HEK293 (cell line): Measurements from ENCODE around the gene TMEM243.

Experiments used
- ZNF274 ChIP-seq, 2 experiments: fragments of 200-500 bp in 1 of 2; fragments of 450-650 bp in 1 of 2; sonication (Bioruptor generic) in 1 of 2; formaldehyde crosslinking in 1 of 2; IDR thresholded peaks; 2 replicates each; pipeline versions ENCODE4 v1.5.1 to v1.6.1; 2014 to 2016; ENCODE audit warnings: borderline replicate concordance in 1 of 2, inconsistent platforms in 1 of 2, low read length in 1 of 2, missing biosample characterization in 1 of 2, missing genetic modification characterization in 1 of 2
- ZNF501 ChIP-seq: fragments of 450-650 bp; formaldehyde crosslinking; IDR thresholded peaks from 2 replicates; pipeline ENCODE4 v1.5.1; 2016; ENCODE audit warnings: missing biosample characterization, missing genetic modification characterization
- ZNF561 ChIP-seq: fragments of 450-650 bp; IDR thresholded peaks from 2 replicates; pipeline ENCODE4 v1.5.1; 2018; ENCODE audit warnings: missing biosample characterization, missing genetic modification characterization, borderline replicate concordance
- TF ChIP-seq, protein P1 (sequence below): fragments of 450-650 bp; formaldehyde crosslinking; IDR thresholded peaks from 2 replicates; pipeline ENCODE4 v1.5.1; 2016; ENCODE audit warnings: missing biosample characterization, missing genetic modification characterization
- TF ChIP-seq, protein P2 (sequence below): sonication (generic); formaldehyde crosslinking; IDR thresholded peaks from 2 replicates; pipeline ENCODE4 v1.8.1; 2022; ENCODE audit warnings: mild to moderate bottlenecking, moderate library complexity, missing genetic modification reagents
- TF ChIP-seq, protein P3 (sequence below): fragments of 450-650 bp; formaldehyde crosslinking; IDR thresholded peaks from 2 replicates; pipeline ENCODE4 v1.5.1; 2016; ENCODE audit warnings: missing biosample characterization, missing genetic modification characterization, low read depth

DNA sequence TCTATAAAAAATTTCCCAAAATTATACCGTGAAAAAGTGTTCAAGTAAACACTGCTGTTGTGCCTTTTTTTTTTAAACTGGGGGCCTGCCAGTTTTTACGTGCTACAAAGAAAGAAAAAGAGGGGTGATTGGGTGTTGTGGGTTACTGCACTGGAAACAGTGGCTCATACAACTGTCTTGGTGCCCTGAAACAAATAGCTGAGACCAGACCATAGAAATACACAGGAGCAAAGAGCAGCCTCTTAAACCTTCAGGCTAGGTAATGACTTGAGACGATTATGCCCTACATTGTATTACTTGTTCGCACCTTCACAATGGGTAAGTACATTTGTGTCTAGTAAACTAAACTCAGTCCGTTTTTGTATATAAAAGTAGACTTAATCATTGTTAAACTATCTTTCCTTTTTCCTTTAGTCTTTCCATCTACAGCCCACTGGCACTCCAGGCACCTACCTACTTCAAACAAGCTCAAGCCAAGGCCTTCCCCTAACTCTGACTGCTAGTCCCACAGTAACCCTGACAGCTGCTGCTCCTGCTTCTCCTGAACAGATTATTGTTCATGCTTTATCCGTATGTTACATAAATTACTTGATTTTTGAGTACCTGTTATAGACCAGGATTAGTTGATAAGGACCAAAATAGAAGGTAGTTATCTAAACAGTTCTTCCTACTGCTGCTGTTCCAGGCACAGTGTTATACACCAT, 26.6 kb downstream of the TMEM243 start:
- TF ChIP-seq ZNF501 (tag by site-specific recombination), result no peak
- TF ChIP-seq, protein P1, sequence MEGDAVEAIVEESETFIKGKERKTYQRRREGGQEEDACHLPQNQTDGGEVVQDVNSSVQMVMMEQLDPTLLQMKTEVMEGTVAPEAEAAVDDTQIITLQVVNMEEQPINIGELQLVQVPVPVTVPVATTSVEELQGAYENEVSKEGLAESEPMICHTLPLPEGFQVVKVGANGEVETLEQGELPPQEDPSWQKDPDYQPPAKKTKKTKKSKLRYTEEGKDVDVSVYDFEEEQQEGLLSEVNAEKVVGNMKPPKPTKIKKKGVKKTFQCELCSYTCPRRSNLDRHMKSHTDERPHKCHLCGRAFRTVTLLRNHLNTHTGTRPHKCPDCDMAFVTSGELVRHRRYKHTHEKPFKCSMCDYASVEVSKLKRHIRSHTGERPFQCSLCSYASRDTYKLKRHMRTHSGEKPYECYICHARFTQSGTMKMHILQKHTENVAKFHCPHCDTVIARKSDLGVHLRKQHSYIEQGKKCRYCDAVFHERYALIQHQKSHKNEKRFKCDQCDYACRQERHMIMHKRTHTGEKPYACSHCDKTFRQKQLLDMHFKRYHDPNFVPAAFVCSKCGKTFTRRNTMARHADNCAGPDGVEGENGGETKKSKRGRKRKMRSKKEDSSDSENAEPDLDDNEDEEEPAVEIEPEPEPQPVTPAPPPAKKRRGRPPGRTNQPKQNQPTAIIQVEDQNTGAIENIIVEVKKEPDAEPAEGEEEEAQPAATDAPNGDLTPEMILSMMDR, result no peak
- TF ChIP-seq, protein P2, sequence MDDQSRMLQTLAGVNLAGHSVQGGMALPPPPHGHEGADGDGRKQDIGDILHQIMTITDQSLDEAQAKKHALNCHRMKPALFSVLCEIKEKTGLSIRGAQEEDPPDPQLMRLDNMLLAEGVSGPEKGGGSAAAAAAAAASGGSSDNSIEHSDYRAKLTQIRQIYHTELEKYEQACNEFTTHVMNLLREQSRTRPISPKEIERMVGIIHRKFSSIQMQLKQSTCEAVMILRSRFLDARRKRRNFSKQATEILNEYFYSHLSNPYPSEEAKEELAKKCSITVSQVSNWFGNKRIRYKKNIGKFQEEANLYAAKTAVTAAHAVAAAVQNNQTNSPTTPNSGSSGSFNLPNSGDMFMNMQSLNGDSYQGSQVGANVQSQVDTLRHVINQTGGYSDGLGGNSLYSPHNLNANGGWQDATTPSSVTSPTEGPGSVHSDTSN, result no peak
- no peak for TF ChIP-seq ZNF561
- TF ChIP-seq, protein P3, sequence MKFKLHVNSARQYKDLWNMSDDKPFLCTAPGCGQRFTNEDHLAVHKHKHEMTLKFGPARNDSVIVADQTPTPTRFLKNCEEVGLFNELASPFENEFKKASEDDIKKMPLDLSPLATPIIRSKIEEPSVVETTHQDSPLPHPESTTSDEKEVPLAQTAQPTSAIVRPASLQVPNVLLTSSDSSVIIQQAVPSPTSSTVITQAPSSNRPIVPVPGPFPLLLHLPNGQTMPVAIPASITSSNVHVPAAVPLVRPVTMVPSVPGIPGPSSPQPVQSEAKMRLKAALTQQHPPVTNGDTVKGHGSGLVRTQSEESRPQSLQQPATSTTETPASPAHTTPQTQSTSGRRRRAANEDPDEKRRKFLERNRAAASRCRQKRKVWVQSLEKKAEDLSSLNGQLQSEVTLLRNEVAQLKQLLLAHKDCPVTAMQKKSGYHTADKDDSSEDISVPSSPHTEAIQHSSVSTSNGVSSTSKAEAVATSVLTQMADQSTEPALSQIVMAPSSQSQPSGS, result no peak
- TF ChIP-seq ZNF274 (IDR thresholded peaks at IDR 0.05; ENCODE audit: low read length), result no peak
- TF ChIP-seq ZNF274 (tag by site-specific recombination; IDR thresholded peaks at IDR 0.05; ENCODE audit: borderline replicate concordance), result no peak
